Measurements from ENCODE around the gene FBXW8. TPM values are rescaled to one million over a fixed set of nuclear protein-coding genes. Genes with fewer than 3 reads are reported as not detected.

Gene FBXW8
- total RNA-seq, 3 donors from 2014 or later = 12.0 to 13.2 (median 13.1) TPM

- intact Hi-C loops (cut with DNase I, micrococcal nuclease) = no loop called here
- H3K4me3 ChIP-seq = no peak overlapping the region
- no peaks in the 10 kb centered on the region for H3K36me3 ChIP-seq (ENCODE audit: low read depth)
- DNase-seq (no peak), ATAC-seq (no peak)
- no peaks in the 10 kb centered on the region for H3K4me1 ChIP-seq (ENCODE audit: low read depth)
- TF ChIP-seq CTCF (IDR thresholded peaks at IDR 0.05) = no peak
- no peaks in the 10 kb centered on the region for H3K9me3 ChIP-seq
Observed at GRCh38 chr12:117072736-117073490, 162.2 kb downstream of the FBXW8 start.

GRCh38 chr12:117073611-117074010, 162.9 kb downstream of the FBXW8 start:
- no peak for ATAC-seq
- Histone ChIP-seq H3K36me3 (ENCODE audit: low read depth) (no peaks in the 10 kb centered on the region), H3K4me3 (no peak overlapping the region), H3K9me3 (no peaks in the 10 kb centered on the region), H3K4me1 (ENCODE audit: low read depth) (no peaks in the 10 kb centered on the region)
- intact Hi-C loops (cut with DNase I, micrococcal nuclease) = no loop called here
- no peak for TF ChIP-seq CTCF (IDR thresholded peaks at IDR 0.05)
- no peak for DNase-seq

GRCh38 chr12:117076410-117077372, 165.9 kb downstream of the FBXW8 start:
- no peaks in the 10 kb centered on the region for H3K36me3 ChIP-seq (ENCODE audit: low read depth)
- H3K4me1 ChIP-seq (ENCODE audit: low read depth) = no peaks in the 10 kb centered on the region
- intact Hi-C loops (cut with DNase I, micrococcal nuclease) = no loop called here
- TF ChIP-seq CTCF (IDR thresholded peaks at IDR 0.05) = no peak
- no peak overlapping the region for H3K4me3 ChIP-seq
- ATAC-seq = no peak
- DNase-seq = no peak
- no peaks in the 10 kb centered on the region for H3K9me3 ChIP-seq

GRCh38 chr12:117079487-117079886, 168.7 kb downstream of the FBXW8 start:
- DNase-seq = no peak
- no peak for TF ChIP-seq CTCF (IDR thresholded peaks at IDR 0.05)
- H3K9me3 ChIP-seq = no peaks in the 10 kb centered on the region
- H3K36me3 ChIP-seq (ENCODE audit: low read depth) = no peaks in the 10 kb centered on the region
- H3K4me1 ChIP-seq (ENCODE audit: low read depth) = no peaks in the 10 kb centered on the region
- intact Hi-C loops (cut with DNase I, micrococcal nuclease) = no loop called here
- no peak overlapping the region for H3K4me3 ChIP-seq
- ATAC-seq = no peak

GRCh38 chr12:117080661-117081144, 170.0 kb downstream of the FBXW8 start:
- Histone ChIP-seq H3K36me3 (ENCODE audit: low read depth) (no peaks in the 10 kb centered on the region), H3K9me3 (no peaks in the 10 kb centered on the region), H3K4me1 (ENCODE audit: low read depth) (no peaks in the 10 kb centered on the region), H3K4me3 (no peak overlapping the region)
- DNase-seq (no peak), ATAC-seq (no peak)
- intact Hi-C loops (cut with DNase I, micrococcal nuclease) = no loop called here
- no peak for TF ChIP-seq CTCF (IDR thresholded peaks at IDR 0.05)

Other genes starting within 250 kb of the FBXW8 start
- 10 to 100 TPM; 32.2 to 53.7 (median 53.6) TPM for gene SPRING1, start 172.9 kb upstream of the FBXW8 start, total RNA-seq
- gene RNFT2, start 172.6 kb upstream of the FBXW8 start, total RNA-seq = 1 to 10 TPM; 2.0 to 3.7 (median 2.1) TPM
- 1 to 10 TPM in 1 of 3 donors, under 1 TPM in 2; 0.22 to 1.0 (median 0.25) TPM for gene HRK, start 29.5 kb upstream of the FBXW8 start, total RNA-seq
- gene TESC, start 188.5 kb downstream of the FBXW8 start, total RNA-seq = 1 to 10 TPM in 2 of 3 donors, under 1 TPM in 1; 0.78 to 2.2 (median 2.0) TPM

All from mucosa of descending colon (tissue), 3 donors.